Stimulated activated CD8-positive, alpha-beta memory T cell treated with anti-CD3 and anti-CD28 coated beads, Interleukin-4, amount 100 ng/mL, for 1 hour (primary cell): Measurements from ENCODE around the gene GBGT1.
A peak's percentile ranks its signal among the peaks of the same experiment; 100 is the strongest.

Source experiments
- DNase-seq, 2 donors: peaks; one replicate each; pipeline ENCODE4 v3.0.0-alpha.2; 2020; ENCODE audit warnings: low read depth in 2 of 2, low spot score in 1 of 2

The GBGT1 gene

GRCh38 chr9:133166392-133166791 is 2.7 kb upstream of the GBGT1 start:
- no peak for DNase-seq

DNA sequence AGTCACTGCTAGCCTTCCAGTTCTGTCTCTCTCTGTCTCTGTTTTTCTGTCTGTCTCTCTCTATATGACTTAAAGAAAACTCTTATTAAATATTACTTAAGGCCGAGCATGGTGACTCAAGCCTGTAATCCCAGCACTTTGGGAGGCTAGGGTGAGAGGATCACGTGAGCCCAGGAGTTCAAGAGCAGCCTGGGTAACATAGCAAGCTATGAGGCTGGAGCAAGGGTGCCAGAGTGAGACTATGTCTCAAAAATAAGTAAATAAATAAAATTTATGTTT is 1.7 kb upstream of the GBGT1 start:
- no peak for DNase-seq

DNA sequence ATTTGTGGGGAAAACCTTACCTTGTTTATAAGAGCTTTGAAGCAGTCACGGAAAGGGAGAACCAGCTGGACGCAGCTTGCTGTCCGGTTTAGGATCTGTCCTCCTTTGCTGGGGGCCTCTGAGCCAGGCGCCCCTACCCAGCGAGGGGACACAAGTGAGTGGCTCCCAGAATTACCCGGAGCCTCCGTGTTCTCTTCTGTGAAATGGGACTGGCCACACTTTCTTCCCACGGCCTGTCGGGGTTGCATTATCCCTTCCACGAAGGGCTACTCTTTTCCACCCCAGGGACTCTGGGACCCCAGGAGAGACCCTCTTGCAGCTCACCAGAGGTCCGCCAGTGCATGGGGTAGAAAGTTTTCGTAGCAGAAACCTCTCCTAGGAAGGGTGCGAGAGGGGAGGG is 477 bp upstream of the GBGT1 start:
- no peak for DNase-seq

DNA sequence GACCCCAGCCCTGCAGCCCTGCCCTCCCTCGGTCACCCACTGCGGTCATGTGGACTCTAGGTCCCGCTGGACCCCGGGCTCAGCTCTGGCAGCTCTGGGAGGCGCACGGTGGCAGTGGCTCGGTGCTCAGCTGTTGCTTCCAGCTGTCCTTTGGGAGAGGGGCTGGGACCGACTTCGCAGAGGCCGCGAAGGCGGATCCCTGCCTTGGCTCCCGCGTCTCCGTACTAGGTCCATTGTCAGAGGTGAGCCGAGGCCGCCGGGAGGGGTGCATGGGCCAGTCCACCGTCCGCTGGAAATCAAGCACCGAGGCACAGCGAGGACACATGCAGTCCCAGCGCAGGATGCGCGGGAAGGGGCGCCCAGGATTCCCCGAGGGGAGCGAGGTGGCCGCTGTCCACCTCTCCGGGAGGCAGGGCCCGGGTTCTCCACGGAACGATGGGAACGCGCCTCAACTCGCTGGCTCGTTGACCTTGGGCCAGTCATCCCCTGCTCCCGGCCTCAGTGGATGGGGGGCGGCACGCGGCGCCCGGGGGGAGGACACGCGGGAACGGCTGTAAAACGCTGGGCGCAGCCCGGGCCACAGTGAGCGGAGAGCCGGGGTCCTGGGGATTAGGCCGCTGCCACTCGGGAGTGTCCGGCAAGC is 732 bp downstream of the GBGT1 start:
- DNase-seq: no peak

DNA sequence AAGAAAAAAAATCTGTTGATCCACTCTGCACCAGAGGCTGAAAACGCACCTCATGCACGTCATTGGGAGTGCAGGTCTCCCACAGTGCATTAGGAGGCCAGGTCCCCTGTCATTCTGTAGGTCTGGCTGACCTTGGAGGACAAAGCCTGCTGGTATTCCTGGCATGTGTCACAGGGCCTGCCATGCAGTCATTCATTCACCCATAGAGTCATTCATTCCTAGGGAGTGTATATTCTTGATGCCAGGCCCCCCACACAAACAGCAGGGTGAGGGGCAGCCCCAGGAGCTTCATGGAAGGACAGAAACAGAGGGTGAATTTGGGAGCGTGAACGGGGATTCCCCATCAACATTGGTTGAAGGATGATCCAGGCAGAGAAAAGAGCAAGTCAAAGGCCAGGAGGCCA is 2.2 kb downstream of the GBGT1 start:
- no peak for DNase-seq

GRCh38 chr9:133160742-133161546 is 2.8 kb downstream of the GBGT1 start:
- DNase-seq: no peak

GRCh38 chr9:133158695-133159094 is 5.0 kb downstream of the GBGT1 start:
- no peak for DNase-seq

- no peak for DNase-seq
These were observed 8.6 kb downstream of the GBGT1 start for GRCh38 chr9:133155156-133155555.

DNA sequence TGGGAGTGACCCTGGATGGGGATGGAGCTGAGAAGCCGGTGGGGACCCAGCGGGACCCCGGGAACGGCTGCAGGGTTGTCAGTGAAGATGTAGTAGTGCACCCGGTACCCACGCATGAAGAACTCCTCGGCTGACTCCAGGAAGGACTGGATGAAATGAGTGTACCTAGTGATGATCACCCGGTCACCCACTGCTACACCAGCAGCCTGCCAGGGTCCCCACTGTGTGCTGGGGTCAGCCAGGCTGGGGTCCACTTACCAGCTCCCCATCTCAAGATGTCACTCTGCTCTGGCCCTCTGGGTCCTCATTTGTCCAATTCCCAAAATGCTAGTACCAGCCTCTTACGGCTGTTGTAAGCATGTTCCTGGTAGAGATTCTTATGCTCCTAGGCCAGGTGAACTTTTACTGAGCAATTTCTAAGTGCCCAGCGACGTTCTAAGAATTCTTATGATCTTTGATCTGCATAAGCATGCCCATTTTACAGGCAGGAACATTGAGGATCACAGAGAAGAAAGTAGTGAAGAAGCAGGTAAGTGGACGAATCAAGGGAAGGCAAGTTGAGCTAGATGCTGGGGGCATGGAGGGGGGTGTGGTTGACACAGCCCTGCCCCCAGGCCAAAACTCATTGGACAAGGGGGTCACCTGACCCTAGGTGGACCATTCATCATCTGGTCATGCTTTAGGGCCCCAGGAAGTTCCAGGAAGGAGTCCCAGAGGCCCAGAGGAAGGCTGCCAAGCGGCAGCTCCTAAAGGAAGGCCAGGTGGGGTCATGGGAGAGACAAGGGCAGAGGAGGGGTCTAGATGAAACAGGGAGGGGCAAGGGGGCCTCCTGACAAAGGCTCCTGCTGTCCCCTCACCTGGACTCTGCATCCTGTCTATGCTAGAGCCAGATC is 9.4 kb downstream of the GBGT1 start:
- DNase-seq: no peak

DNA sequence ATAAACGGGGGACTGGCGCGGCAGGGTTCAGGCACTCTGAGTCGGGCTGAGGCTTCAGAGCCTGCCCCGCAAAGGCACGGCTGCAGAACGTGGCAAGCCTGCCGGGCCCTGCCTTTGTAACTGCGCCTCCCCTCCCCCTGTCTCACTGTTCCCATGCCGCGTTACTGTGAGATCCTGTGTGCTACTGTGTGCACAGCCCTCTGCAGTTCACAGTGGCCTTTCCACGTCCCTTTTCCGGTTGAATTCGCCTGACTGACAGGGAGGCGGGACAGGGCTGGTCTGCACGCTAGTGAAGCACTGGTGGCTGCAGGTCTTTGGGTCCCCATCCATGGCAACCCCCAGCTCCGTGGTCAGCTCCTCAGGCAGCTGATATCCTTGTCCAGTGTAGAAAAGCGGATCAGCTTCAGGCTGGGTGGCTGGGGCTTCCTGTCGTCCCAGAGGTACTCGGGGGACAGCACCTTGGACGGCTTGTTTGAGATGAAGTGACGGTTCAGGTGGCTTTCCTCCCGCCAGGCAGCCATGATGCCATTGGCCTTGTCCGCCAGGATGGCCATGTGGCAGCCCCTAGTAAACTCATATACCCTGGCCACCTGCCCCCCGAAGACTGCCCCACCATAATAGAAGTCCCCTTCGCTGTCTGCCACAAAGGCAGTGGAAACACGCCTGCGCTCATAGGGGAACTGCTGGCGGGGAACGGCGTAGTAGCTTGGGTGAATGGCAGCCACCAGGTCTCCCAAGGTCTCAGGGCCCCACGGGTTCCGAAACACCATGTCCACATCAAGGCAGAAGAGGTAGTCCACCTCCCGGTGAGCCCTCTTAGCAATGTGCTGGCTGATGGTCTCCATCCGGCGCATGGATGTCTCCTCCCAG is 10.3 kb downstream of the GBGT1 start:
- no peak for DNase-seq

- DNase-seq: no peak
These were observed 11.9 kb downstream of the GBGT1 start for GRCh38 chr9:133151601-133152525.

GRCh38 chr9:133151041-133151440 is 12.7 kb downstream of the GBGT1 start:
- DNase-seq: no peak

DNA sequence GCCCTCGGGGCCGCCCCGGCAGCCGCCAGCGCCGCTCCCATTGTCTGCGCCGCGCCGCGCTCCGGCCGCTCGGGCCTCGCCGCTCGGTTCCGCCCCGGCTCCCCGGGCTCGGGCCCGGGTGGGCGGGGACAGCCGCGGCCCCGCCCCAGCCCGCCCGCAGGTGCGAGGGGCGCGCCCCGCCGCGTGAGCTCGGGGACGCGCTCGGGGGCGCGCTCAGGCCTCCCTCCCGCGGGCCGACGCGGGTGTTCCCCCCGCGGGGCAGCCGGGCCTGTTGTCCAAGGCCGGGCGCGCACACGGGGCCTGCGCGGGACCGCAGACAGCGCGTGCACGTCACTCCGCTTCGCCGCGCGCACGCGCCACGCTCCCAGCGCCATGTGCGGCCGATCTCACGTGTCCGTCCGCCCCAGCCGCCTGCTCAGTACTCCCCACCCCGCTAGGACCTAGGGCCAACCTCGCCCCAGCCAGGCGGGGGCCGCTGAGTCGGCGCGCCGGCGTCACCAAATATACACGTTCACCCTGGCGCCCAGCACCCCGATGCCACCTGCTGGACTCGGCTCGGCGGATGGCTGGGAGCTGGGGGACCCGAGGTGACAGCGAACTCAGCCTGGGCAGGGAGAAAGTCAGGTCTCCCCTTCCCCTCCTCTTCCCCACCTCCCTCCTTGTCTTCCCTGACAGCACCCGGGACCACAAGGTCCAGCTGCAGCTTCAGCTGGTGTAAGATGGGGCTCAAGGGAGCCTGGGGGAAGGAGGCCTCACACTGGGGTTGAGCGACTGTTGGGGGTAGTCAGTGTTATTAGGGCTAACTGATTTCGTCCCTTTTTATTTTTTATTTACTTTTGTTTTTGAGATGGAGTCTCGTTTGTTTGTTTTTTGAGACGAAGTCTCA is 14.3 kb downstream of the GBGT1 start:
- DNase-seq: peak; percentile 53 to 57

DNA sequence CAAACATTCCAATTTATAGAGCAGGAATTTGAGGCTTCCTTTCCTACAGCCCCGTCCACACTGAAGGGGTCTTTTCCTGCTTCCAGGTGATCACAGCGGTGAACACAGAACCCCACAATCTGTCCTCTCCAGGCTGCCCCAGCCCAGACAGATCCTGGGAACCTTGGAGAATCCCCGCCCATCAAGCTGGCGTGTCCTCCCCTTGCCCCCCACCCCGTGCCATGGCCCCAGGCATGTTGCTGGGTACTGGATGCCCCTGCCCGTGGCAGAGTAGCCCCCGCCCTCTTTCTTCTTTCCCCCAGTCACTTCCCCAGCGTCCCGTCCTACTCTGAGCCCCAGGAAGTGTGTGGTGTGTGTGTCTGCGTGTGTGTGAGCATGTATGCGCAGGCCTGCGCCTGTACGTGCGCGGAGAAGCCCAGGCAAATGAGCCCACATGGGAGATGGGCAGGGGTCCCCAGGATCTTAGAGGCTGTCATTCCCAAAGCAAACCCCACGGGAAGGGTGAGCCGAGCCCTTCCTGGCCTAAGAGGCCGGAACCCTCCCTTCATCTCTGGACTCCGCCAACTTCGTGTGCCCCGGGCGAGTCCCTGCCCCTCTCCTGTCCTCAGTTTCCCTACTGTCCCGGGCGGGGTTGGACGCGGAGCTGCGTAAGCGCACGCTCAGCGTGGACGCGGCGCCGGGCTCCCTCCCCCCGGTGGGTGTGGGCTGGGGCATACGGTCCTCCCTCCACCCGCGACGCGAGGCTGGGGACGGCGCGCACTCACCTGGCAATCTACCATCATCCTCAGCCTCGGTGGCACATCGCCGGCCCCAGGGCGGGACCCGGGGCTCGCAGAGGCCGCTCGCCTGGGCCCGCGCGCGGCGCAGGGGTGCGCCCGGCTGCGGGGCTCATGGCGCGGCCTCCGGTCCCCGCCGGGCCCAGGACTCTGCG is 15.2 kb downstream of the GBGT1 start:
- no peak for DNase-seq

- DNase-seq: peak; percentile 66 to 78
These were observed 16.1 kb downstream of the GBGT1 start for GRCh38 chr9:133147412-133148198.

DNA sequence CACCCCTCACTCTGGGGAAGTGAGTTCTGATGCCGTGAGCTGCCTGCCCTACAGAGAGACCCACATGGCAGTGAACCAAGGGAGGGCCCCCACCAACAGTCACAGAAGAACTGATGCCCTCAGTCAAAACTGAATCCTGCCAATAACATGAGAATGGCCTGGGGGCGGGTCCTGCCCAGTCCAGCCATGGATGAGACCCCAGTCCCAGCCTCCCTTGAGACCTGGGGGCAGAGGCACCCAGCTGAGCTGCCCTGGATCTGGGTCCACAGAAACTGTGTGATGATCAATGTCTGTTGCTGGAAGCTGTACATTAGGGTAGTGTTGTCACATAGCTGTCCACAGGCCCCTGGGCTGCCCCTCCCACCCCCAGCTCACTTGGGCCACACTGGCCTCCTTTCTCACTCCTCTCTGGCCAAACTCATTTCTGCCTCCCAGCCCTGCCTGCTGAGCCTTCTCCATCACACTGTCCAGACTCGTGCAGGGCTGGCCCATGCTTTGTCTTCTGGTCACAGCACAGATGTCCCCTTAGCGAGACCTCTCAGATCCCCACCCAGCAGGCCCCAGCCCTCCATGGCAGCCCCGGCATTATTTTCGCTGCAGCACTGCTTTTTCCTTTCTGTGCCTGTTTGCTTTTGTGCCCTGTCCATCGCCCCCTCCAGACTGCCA is 16.8 kb downstream of the GBGT1 start:
- no peak for DNase-seq
